Inferior parietal cortex (tissue), 1 donor: ENCODE data around the gene FCN2.

Experiments
- DNase-seq: peaks from one replicate; pipeline ENCODE4 v3.0.0-alpha.2; 2016; ENCODE audit errors: extremely low spot score

The FCN2 gene

GRCh38 chr9:134869554-134870300 lies 10.9 kb upstream of the FCN2 start:
- no peak for DNase-seq

GRCh38 chr9:134870301-134870694 lies 10.3 kb upstream of the FCN2 start:
- no peak for DNase-seq

GRCh38 chr9:134870746-134871662 lies 9.6 kb upstream of the FCN2 start:
- DNase-seq: no peak

- no peak for DNase-seq
Observed at GRCh38 chr9:134871697-134872340, 8.8 kb upstream of the FCN2 start.

- DNase-seq: no peak
Observed at GRCh38 chr9:134872482-134873231, 8.0 kb upstream of the FCN2 start.

GRCh38 chr9:134875371-134875770 lies 5.2 kb upstream of the FCN2 start:
- no peak for DNase-seq

- no peak for DNase-seq
Observed at GRCh38 chr9:134877541-134877940, 3.1 kb upstream of the FCN2 start.

GRCh38 chr9:134879664-134880483 lies 736 bp upstream of the FCN2 start:
- no peak for DNase-seq

- no peak for DNase-seq
Observed at GRCh38 chr9:134881313-134881670, 682 bp downstream of the FCN2 start.

- DNase-seq: no peak
Observed at GRCh38 chr9:134882204-134882785, 1.7 kb downstream of the FCN2 start.

GRCh38 chr9:134883040-134883782 lies 2.6 kb downstream of the FCN2 start:
- DNase-seq: no peak

GRCh38 chr9:134884492-134884891 lies 3.9 kb downstream of the FCN2 start:
- DNase-seq: no peak

- no peak for DNase-seq
Observed at GRCh38 chr9:134885001-134885678, 4.5 kb downstream of the FCN2 start.

GRCh38 chr9:134885679-134886412 lies 5.2 kb downstream of the FCN2 start:
- DNase-seq: no peak

- no peak for DNase-seq
Observed at GRCh38 chr9:134886413-134886913, 5.9 kb downstream of the FCN2 start.

GRCh38 chr9:134887219-134887618 lies 6.6 kb downstream of the FCN2 start:
- no peak for DNase-seq

GRCh38 chr9:134887686-134888602 lies 7.3 kb downstream of the FCN2 start:
- no peak for DNase-seq
